ENCODE results near the gene PLEKHG1. TPM values are rescaled to one million over a fixed set of nuclear protein-coding genes. Genes with fewer than 3 reads are reported as not detected.

PLEKHG1 gene
- total RNA-seq, 1 donor from 2014 or later, result 12.1 TPM

DNA sequence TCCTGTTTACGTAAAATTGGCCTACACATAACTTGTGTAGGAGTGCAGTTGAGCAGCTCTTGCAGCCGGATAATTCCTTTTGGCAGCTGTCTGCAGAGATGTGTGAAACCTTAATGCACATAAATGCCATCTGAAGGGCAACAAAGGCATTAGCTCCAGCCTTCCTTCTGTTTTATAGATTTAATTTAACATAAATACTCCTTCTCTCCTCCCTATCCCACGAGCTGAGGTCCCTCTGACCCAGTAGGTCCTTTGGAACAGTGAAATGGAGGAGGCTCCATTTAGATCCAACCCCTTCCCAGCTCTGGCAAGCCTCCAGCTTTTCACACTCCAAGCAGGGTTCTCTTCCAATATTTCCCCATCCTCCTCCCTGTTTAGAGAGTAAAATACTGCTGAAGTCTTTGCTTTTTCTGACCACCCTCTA, 6.5 kb downstream of the PLEKHG1 start:
- TF ChIP-seq, protein P1, sequence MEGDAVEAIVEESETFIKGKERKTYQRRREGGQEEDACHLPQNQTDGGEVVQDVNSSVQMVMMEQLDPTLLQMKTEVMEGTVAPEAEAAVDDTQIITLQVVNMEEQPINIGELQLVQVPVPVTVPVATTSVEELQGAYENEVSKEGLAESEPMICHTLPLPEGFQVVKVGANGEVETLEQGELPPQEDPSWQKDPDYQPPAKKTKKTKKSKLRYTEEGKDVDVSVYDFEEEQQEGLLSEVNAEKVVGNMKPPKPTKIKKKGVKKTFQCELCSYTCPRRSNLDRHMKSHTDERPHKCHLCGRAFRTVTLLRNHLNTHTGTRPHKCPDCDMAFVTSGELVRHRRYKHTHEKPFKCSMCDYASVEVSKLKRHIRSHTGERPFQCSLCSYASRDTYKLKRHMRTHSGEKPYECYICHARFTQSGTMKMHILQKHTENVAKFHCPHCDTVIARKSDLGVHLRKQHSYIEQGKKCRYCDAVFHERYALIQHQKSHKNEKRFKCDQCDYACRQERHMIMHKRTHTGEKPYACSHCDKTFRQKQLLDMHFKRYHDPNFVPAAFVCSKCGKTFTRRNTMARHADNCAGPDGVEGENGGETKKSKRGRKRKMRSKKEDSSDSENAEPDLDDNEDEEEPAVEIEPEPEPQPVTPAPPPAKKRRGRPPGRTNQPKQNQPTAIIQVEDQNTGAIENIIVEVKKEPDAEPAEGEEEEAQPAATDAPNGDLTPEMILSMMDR (conservative IDR thresholded peaks at IDR 0.05; ENCODE audit: low read depth, low read length), result no peak

DNA sequence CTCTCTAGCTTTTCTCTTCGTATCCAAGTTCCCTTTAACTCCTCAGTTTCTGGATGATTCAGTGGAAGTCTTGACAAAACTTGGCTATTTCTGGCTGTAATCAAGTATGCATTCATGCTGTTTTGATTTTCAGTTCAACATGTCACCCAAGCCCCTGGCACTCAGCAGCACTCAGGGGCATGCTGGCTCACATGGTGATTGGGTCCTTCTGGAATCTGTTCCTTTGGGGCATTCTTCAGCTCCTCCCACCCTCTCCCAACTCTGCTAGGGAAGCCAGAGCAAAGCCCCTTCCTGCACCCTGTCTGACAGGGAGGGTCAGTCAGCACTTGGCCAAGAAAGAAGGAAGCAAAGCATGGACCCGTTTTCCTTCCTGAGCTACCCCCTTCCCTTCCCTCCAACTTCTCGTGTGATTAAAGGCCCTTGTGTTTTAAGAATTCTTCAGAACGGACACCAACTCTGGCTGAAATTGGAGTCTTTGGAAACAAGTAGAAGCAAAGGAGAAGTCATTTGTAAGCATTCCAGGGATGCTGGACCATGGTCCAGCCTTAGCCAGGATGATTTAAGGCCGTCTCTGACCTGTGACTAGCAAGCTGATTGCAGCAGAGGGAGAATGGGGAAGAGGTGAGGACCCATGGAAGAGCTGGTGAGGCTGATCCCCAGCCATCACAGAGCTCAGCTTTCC, 7.1 kb downstream of the PLEKHG1 start:
- no peak for DNase-seq (ENCODE audit: low read depth)
- no peak overlapping the region for H3K4me3 ChIP-seq (ENCODE audit: low read depth, low read length)
- TF ChIP-seq, protein P1 (conservative IDR thresholded peaks at IDR 0.05; ENCODE audit: low read depth, low read length), result no peak

More for the DNA sequence above, 6.5 kb downstream of the PLEKHG1 start:
- no peak for DNase-seq (ENCODE audit: low read depth)
- H3K4me3 ChIP-seq (ENCODE audit: low read depth, low read length), result no peak overlapping the region

DNA sequence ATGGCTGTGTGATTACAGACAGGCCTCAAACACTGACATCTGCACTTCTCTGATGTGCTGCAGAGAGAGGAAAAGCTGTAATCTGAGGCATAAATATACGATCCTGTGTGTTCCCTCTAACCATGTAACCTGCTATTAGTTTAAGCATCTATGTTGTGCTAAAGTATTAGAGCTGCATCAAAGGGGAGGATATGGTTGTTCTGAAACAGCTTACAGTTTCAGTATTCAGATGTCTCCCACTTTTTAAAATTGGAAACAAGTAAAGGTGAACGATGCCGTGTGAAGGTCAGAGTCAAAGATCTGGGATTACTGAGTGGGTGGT, 7.6 kb downstream of the PLEKHG1 start:
- TF ChIP-seq, protein P1 (conservative IDR thresholded peaks at IDR 0.05; ENCODE audit: low read depth, low read length), result no peak
- no peak for DNase-seq (ENCODE audit: low read depth)
- H3K4me3 ChIP-seq (ENCODE audit: low read depth, low read length), result no peak overlapping the region

DNA sequence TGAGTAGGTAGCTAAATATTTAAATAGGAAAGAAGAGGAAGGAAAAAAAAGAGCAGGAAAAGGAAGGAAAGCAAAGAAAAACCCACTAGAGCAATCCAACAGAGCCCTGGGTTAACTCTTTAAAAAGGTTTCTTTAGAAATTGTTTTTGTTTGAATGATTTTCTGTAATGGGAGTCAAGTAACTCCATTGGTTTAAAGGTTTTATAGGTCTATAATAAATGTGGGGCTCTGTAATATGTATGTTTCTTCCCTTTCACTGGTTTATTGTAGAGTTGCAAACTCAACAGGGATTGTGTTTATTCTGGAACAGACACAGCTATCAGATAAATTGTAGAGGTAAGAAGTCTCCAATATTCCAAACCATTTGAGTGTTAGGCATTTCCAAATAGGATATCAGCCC, 10.9 kb downstream of the PLEKHG1 start:
- H3K4me3 ChIP-seq (ENCODE audit: low read depth, low read length), result no peak overlapping the region
- TF ChIP-seq, protein P1 (conservative IDR thresholded peaks at IDR 0.05; ENCODE audit: low read depth, low read length), result no peak

DNA sequence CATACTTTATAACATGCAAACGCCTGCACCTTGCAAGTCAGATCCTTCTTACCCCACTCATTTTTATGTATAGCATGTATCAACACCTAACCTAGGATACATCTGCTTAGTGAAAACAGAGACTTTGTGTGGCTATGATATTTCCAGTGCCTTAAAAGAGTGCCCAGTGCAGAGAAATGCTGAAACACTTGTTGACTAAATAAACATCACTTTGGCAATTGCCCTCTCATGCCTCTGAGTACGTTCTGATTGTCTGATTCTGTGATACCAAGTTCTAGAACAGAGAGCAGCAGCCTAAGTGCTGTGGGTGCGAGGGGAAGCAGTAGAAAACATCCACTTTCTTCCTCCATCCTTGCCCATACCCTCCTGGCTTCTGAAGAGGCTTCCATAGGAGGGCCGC, 13.6 kb downstream of the PLEKHG1 start:
- TF ChIP-seq, protein P1 (conservative IDR thresholded peaks at IDR 0.05; ENCODE audit: low read depth, low read length), result no peak
- DNase-seq (ENCODE audit: low read depth), result no peak
- no peak overlapping the region for H3K4me3 ChIP-seq (ENCODE audit: low read depth, low read length)

More for the DNA sequence above, 10.9 kb downstream of the PLEKHG1 start:
- DNase-seq (ENCODE audit: low read depth), result no peak

DNA sequence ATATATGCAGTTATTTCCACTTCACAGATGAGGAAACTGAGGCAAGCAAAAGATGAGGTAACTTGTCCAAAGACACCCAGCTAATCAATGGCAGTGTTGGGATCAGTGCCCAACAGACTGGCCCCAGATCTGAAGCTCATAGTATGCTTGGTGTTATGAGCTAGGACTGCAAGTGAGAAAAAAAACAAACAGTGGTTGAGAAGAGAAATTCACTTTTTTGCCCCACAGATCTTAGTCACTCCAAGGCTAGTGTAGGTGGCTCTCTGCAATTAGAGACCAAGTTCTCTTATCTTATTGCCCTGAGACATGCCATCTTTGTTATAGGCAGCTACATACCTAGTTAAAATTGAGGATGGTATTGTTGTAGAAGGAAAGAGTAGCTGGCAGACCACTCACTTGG, 16.3 kb downstream of the PLEKHG1 start:
- TF ChIP-seq, protein P1 (conservative IDR thresholded peaks at IDR 0.05; ENCODE audit: low read depth, low read length), result no peak
- H3K4me3 ChIP-seq (ENCODE audit: low read depth, low read length), result no peak overlapping the region
- DNase-seq (ENCODE audit: low read depth), result no peak

DNA sequence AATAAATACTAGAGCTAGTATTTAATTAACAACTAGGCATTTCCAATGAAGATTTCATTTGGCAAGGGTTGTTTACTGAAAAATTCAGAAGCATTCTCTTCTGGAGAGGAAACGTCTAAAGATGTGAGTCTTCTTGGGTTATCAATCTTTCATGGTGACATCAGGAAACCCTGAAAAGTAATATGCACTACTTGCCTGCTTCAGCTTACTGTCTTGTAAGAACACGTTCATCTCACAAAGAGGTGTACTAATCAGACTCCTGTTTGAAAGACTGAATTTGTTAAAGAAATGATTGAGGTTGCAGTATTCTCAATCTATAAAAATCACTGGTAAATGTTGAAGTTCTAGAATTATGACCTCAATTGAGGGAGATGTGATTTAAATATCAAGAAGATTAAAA, 16.9 kb downstream of the PLEKHG1 start:
- TF ChIP-seq, protein P1 (conservative IDR thresholded peaks at IDR 0.05; ENCODE audit: low read depth, low read length), result no peak
- no peak overlapping the region for H3K4me3 ChIP-seq (ENCODE audit: low read depth, low read length)
- no peak for DNase-seq (ENCODE audit: low read depth)
